ENCODE results near the gene C12orf50.
"Not testable (repeated sequence)": the region's sequence is repeated elsewhere in the genome, so short reads cannot be mapped to it uniquely, and the experiment has no call there.

Gene C12orf50

DNA sequence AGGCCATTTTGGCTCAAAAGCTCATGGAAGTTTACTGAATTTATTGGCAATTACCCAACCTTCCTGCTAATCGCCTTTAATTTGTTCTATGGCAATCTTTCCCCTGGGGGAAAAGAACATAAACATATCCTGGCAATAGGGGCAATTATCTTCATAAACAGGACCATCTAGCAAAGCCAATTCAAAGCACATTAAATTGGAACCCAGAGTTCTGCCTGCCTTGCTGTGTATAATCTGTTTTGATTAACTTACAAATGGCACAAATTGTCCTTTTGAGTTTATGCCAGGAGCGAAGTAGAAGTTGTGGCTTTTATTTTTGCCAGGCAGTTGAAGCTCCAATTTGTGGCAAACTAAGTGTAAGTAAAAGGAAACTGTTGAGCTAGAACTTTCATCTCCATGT, 68.6 kb downstream of the C12orf50 start:
- TF ChIP-seq, protein P1, sequence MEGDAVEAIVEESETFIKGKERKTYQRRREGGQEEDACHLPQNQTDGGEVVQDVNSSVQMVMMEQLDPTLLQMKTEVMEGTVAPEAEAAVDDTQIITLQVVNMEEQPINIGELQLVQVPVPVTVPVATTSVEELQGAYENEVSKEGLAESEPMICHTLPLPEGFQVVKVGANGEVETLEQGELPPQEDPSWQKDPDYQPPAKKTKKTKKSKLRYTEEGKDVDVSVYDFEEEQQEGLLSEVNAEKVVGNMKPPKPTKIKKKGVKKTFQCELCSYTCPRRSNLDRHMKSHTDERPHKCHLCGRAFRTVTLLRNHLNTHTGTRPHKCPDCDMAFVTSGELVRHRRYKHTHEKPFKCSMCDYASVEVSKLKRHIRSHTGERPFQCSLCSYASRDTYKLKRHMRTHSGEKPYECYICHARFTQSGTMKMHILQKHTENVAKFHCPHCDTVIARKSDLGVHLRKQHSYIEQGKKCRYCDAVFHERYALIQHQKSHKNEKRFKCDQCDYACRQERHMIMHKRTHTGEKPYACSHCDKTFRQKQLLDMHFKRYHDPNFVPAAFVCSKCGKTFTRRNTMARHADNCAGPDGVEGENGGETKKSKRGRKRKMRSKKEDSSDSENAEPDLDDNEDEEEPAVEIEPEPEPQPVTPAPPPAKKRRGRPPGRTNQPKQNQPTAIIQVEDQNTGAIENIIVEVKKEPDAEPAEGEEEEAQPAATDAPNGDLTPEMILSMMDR (IDR thresholded peaks at IDR 0.05; ENCODE audit: insufficient read depth, low read depth, low read length, missing control alignments), result no peak
- no peak overlapping the region for H3K4me3 ChIP-seq (ENCODE audit: low read depth, low read length)
- no peak for DNase-seq (ENCODE audit: low read depth)

DNA sequence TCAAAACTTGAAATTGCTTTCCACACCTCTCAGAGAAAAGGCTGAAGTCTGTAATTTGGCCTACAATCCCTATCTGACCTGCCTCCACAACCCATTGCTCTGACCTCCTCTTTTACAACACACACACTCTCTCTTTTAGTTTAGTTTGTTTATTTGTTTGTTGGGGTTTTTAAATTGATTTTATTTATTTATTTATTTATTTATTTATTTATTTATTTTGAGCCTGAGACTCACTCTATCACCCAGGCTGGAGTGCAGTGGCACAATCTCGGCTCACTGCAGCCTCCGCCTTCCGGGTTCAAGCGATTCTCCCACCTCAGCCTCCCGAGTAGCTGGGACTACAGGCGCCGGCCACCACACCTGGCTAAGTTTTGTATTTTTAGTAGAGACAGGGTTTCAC, 75.2 kb downstream of the C12orf50 start:
- H3K4me3 ChIP-seq (ENCODE audit: low read depth, low read length); DNase-seq (ENCODE audit: low read depth): not testable (repeated sequence)

DNA sequence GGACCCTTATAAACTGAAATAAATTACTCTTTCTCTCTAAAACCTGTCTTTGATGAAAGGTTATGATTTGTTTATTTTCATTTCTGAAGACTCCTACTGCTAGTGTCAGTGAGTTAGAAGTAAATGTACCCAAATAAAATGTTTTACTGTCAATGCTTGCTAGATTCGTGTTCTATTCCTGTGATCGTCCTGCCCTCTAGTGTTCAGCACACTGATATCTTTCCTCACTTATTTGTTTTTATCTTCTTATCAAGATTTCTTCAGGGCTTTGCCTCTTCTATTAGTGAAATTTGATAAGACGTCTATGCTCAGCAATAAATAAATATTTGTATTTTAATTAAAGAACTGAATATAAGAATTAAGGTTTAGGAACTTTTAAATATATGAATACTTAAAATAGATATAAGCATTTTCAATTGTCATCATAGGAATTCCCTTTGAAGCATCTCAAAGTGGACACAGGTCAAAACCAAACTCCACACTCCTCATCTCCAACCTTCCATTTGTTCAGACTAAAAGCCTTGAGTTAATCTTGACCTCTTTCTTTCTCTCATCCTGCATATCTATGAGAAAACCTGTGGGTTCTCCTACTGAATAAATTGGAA, 75.8 kb downstream of the C12orf50 start:
- DNase-seq (ENCODE audit: low read depth), result peak; percentile 21
- no peak overlapping the region for H3K4me3 ChIP-seq (ENCODE audit: low read depth, low read length)
- TF ChIP-seq, protein P1 (IDR thresholded peaks at IDR 0.05; ENCODE audit: insufficient read depth, low read depth, low read length, missing control alignments), result peak; percentile 29

DNA sequence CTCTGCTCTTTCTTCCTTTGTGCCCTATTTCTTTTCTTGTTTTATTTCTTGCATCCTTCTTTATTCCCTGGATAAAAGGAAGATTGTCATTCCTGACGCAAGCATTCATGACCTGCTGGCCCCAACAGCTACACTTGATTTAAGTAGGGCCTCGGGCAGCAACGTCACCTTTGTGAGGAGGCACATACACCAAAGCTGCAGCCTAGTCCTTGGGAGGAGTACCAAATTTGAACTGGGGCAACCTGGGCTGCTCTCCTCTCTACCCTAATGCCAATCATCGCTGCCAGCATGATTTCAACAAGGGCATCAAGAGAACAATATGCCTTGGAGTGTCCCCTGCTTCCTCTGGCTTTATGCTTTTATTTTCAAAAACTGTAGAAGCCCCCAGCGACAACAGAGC, 76.4 kb downstream of the C12orf50 start:
- no peak for DNase-seq (ENCODE audit: low read depth)
- H3K4me3 ChIP-seq (ENCODE audit: low read depth, low read length), result no peak overlapping the region
- TF ChIP-seq, protein P1 (IDR thresholded peaks at IDR 0.05; ENCODE audit: insufficient read depth, low read depth, low read length, missing control alignments), result no peak

DNA sequence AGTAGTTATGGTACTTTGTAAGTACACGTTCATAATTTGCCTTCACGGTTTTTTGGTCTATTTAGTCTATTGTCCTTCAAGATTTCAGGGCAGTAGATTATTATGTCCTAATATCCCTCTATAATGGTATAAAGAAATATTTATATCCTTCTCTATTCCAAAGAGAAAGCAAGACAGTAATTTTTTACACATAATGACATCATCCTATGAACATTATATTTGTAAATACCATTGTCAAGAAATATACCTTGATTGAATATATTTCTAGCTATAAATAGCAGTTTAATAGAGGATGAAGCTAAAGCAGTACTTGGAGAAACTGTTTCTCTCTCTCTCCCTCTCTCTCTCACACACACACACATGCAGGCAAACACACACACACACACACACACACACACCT, 77.0 kb downstream of the C12orf50 start:
- no peak for DNase-seq (ENCODE audit: low read depth)
- TF ChIP-seq, protein P1 (IDR thresholded peaks at IDR 0.05; ENCODE audit: insufficient read depth, low read depth, low read length, missing control alignments), result no peak

DNA sequence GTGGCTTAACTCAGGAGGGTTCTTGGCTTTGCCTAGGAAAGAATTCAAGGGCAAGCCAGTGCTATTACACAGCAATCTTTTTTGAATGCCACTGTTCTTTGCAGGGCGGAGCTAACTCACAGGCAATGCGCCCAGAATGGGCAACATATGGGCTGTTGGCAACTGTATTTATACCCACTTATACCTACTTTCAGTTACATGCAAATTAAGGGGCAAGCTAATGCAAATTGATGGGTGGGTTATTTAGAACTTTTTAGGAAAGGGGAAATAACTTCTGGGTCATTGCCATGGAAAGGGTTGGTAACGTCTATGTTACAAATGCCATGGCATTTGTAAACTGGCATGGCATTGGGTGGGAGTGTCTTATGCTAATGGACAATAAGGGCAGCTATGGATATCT, 85.4 kb downstream of the C12orf50 start:
- TF ChIP-seq, protein P1 (IDR thresholded peaks at IDR 0.05; ENCODE audit: insufficient read depth, low read depth, low read length, missing control alignments), result no peak
- no peak for DNase-seq (ENCODE audit: low read depth)
- H3K4me3 ChIP-seq (ENCODE audit: low read depth, low read length), result no peak overlapping the region

More for the DNA sequence above, 77.0 kb downstream of the C12orf50 start:
- no peak overlapping the region for H3K4me3 ChIP-seq (ENCODE audit: low read depth, low read length)

DNA sequence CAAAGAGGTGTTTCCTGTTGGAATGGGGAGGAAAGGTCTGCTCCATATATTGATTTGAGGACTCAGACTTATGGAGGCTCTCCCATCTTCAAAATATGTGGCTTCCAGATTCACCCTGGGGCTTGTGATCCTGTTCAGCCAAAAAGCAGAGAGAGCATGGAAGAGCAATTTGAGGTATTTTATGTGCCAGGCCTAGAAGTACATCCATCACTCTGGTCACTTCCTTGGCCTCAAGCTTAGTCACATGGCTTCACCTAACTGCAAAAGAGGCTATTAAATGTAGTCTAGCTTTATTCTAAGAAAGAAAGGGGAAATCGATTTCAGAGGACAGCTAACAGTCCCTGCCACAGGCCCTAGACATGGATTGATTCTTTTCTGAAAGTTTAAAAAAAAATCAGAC, 86.2 kb downstream of the C12orf50 start:
- no peak overlapping the region for H3K4me3 ChIP-seq (ENCODE audit: low read depth, low read length)
- TF ChIP-seq, protein P1 (IDR thresholded peaks at IDR 0.05; ENCODE audit: insufficient read depth, low read depth, low read length, missing control alignments), result no peak
- no peak for DNase-seq (ENCODE audit: low read depth)

Measured in GM12865 (cell line).